ENCODE data around the gene PARP16. TPM values are rescaled to one million over a fixed set of nuclear protein-coding genes. Genes with fewer than 3 reads are reported as not detected.
"Not testable (repeated sequence)": the region's sequence is repeated elsewhere in the genome, so short reads cannot be mapped to it uniquely, and the experiment has no call there.

PARP16 gene
- total RNA-seq, 1 donor from 2014 or later = 12.4 TPM

DNA sequence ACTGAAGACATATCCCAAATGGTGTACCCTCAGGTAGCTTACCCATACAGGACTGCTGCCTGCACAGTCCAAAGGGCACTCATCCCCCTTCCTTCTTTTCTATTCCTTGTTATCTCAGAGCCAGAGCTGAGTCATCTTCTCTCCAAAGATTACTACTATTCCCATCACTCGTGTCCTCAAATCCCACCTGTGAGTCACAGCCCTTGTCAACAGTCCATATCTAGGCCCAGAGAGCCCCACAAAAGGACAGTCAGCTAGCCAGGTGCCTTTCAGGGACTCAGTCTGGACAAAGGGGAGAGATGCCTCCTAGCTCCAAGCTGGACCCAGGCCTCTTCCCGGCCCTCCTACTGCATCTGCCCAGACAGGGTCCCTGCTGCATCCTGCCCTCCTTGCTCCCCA, 11.0 kb downstream of the PARP16 start:
- DNase-seq (ENCODE audit: low spot score) = no peak

- no peak for DNase-seq (ENCODE audit: low spot score)
These were observed 11.5 kb downstream of the PARP16 start for GRCh38 chr15:65275104-65275727.

DNA sequence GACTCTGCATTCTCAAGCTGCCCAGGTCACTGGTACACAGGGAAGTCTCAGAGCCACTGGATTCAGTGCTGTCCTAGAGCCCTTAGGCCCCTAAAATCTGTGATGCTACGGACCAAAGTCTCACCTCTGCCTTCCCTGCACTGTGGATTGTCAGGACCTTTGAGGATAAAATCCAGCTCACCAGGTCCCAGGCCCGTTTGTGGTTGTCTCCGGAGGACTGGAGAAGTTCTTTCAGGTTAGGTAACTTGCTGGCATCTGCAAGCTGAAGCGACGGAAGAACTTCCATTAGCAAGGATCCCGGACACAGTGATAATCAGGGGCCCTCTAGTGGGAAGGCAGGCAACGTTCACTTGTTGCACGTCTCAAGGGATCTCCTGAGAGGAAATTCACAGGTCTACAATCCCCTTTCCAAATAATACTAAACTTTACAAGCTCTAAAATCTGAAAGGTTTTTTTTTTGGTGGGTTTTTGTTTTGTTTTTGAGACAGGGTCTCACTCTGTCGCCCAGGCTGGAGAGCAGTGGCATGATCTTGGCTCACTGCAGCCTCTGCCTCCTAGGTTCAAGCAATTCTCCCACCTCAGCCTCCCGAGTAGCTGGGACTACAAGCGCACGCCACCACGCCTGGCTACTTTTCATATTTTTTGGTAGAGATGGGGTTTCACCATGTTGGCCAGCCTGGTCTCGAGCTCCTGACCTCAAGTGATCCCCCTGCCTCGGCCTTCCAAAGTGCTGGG, 15.7 kb downstream of the PARP16 start:
- peak; percentile 75 for DNase-seq (ENCODE audit: low spot score)

GRCh38 chr15:65268411-65268810, 18.3 kb downstream of the PARP16 start:
- no peak for DNase-seq (ENCODE audit: low spot score)

DNA sequence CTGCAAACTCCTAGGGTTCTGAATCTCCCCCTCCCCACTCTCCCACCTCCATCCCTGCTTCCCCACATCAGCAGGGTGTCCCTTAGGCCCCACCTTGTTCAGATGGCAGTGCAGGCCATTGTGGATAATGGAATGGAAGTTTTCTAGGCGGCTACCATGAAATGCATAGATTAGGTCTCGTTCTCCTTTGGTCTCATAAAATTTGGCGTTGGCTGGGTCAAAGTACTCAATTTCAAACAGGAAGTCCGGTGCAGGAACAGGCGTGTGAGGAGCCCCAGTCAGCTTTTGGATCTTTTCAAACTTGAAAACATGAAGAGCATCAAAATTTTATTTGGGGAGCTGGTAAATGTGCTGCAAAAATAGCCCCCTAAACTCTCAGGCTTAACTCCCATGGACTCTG, 20.2 kb downstream of the PARP16 start:
- no peak for DNase-seq (ENCODE audit: low spot score)

DNA sequence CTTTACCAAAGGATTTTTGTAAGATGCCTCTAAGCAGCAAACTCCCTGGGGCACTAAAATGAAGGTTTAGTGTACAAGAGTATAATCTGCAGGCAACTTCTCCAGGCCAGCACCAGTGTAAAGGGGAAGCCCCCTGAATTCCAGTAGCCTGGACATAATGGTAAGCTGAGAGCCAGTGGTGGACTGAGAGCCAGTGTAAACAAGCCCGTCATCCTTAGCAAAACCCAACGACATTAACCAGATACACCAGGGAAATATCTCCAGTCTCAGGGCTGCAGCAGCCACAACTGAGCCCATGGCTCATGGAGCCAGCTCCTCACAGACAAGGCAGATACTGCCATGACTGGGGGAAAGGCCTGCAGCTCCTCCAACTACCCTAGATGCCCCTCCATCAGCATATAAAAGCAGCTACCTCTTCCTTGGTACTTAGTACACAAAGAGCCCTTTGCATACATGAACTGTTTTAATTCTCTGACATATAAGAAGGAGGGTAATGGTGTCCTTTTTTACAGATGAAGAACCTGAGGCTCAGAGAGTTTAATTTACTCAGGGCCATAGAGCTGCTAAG, 21.7 kb downstream of the PARP16 start:
- DNase-seq (ENCODE audit: low spot score) = peak; percentile 49

- DNase-seq (ENCODE audit: low spot score) = no peak
These were observed 23.4 kb downstream of the PARP16 start for GRCh38 chr15:65263313-65263712.

GRCh38 chr15:65260968-65261367, 25.7 kb downstream of the PARP16 start:
- no peak for DNase-seq (ENCODE audit: low spot score)

DNA sequence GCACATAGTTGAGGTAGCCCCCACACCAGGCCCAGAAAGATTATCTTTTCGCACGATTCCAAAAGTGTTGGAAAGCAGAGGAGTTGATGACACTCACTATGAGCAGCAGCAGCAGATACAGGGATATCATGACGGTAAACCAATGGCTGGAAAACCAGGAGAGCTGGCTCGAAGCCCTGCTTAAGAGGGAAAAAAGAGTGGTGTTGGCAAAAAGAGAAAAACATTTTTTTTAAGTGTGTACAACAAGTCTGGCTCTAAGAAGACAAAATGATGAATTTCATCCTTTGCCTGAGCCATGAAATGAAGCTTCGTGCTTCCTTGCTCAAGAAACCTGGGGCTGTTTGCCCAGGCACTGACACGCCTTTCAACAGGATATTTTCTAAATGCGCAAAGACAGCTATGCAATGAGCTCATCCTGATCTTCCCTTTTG, 27.3 kb downstream of the PARP16 start:
- DNase-seq (ENCODE audit: low spot score) = peak; percentile 48

DNA sequence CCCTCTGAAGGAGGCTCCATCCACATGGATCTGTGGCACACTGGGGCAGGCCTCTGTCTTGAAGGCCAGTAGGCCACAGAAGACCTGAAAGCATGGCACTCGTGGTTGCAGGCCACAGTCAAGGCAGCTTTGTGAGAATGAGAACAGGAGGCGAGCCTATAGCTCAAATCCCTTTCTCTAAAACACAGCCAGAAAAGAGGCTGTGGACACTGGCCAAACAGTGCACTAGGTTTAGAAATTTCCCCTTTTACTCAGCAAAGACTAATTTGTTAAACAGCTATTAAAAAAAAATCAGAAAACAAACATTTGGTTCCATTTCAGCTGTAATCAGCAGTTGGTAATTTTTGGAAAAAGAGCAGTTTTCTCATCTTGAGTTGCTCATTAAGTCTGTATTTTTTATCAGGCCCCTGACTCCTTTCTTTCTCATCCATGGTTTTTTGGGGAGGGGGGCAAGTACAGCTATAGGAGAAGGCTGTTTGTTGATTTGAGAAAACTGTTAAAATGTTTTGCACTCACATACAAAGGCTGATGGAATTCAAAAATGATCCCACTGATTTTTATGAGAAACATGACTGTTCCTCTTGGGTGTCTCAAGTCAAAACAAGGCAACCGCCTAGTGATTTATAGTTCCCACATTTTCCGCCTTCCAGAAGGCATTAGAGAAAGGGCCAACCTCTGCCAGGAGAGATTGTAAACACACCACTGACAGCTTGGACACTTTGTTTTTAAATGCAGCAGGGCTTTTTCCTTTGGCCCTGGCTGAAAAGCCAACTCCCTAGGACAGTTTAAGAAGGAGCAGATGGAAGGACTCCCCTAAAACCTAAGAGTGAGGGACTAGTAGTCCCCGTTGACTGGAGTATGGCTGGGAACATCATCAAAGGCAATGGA, 28.1 kb downstream of the PARP16 start:
- DNase-seq (ENCODE audit: low spot score) = peak; percentile 29

- no peak for DNase-seq (ENCODE audit: low spot score)
These were observed 31.1 kb downstream of the PARP16 start for GRCh38 chr15:65255486-65256140.

GRCh38 chr15:65254758-65255157, 31.9 kb downstream of the PARP16 start:
- no peak for DNase-seq (ENCODE audit: low spot score)

DNA sequence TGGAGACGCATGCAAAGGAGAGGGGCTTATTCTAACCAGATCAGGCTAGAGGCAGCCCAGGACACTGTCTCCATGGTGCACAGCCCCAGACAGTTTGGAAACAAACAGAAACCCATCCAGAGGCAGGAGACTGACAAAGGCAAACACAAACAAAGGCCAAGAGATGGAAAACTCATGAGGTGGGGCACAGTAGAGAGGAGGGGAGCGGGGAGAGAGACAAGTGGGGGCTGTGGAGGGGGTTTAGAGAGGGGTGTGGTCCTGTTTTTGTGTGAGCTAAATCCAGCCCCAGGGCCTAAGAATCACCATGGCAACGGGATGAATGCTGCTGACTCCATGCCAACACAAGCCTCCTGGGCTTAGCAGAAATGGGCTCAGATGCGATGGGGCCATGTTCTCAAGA, 32.3 kb downstream of the PARP16 start:
- no peak for DNase-seq (ENCODE audit: low spot score)

DNA sequence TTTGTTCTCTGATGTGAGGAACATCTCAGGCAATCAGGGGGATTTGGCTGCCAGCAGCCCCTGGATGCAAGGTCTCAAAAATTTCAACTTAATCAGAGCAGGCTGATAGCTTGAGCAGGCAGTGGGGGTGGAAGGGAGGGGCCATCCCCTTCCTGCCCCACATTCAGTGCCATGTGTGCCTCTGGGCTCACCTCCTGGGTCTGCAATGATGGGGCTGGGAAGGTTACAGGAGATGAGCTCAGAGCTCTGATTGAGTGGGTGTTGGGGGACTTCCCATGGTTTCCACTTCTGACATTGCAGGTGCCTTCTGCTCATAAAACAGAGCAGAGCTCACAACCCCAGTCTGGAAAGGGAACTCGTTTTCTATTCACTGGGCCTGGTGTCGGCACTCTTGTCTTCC, 37.0 kb downstream of the PARP16 start:
- no peak for DNase-seq (ENCODE audit: low spot score)

GRCh38 chr15:65248511-65249255, 38.0 kb downstream of the PARP16 start:
- DNase-seq (ENCODE audit: low spot score) = no peak

DNA sequence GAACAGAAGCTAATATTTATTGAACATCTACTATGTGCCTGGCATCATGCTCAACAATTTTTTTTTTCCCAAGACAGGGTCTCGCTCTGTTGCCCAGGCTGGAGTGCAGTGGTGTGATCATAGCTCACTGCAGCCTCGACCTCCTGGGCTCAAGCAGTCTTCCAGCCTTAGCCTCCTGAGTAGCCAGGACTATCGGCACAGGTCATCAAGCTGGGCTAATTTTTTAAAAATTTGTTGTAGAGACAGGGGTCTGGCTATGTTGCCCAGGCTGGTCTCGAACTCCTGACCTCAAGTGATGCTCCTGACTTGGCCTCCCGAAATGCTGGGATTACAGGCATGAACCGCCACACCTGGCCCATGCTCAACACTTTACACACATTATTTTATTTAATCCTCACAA, 39.7 kb downstream of the PARP16 start:
- no peak for DNase-seq (ENCODE audit: low spot score)

DNA sequence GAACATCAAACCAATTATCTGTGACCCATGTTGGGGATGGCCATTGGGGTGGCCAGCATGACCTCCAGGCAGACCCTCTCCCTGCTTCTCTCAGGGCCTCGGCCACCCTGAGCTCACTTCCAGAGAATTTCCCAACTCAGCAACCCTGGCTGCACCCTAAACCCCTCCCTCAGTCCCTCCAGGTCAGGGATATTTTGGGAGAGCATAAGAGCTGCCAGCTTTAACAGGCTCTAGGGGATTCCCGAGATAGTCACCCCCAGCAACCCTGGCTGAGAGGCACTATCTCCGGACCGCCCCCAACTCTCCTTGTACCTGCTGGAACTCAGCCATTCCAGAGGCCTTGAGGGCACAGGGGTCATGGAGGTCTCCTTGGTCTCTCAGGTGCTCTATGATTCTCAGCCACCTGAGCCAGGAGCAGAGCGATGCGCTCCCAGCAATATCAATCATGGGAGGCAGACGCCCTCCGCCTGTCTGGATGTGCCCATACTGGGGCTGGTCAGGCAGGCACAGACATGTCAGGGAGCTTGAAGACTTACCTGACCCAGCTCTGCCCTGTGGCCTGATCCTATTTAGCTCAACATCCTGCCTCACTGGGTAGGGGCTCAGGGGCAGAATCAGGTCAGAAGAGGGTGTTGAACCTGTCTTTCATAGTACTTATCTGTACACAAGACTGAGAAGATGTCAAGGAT, 40.5 kb downstream of the PARP16 start:
- no peak for DNase-seq (ENCODE audit: low spot score)

- DNase-seq (ENCODE audit: low spot score) = peak; percentile 72
These were observed 41.4 kb downstream of the PARP16 start for GRCh38 chr15:65245096-65245856.

DNA sequence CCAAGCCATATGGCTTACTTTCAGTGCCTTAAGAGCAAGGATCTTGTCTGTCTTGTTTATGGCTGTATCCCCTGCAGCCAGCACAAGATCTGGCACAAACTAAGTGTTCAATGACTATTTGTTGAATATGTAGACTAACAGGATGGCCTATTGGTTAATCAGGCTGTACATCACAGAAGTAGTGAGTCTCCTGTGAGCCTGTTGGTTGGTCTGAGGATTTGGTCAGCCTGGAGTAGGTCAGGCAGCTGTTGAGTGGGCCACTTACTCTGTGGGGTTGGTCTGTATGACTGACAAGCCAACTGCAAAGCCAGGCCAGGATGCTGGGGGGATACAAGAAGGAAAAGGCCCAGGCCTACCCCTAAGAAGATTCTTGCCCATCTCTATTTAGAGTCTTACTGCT, 42.0 kb downstream of the PARP16 start:
- no peak for DNase-seq (ENCODE audit: low spot score)

- DNase-seq (ENCODE audit: low spot score) = not testable (repeated sequence)
These were observed 50.2 kb downstream of the PARP16 start for GRCh38 chr15:65236443-65236842.

All from mucosa of gallbladder (tissue), 1 donor.